ENCODE data around the gene DCPS.
A peak's percentile ranks its signal among the peaks of the same experiment; 100 is the strongest.

Gene DCPS

DNA sequence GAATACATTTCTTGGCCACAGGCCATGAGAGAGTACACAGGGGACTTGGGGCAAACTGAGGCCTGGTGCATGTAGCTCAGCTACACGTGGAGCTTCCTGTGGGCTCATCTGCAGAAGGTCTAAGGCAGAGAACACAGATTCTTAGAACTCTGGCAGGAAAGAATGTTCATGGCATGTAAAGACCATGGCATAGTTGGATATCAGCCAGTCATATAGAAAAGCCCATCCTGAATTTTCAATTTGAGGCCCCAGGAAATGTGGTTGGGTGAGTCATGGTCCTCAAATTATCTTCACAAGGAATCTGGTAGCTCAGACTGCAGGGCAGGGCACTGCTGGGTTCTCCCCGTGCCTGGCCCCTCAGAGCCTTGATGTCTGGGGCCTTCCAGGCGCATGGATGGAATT, 37.9 kb downstream of the DCPS start:
- no peak overlapping the region for H3K4me3 ChIP-seq (ENCODE audit: low read depth, low read length)
- no peak for TF ChIP-seq MAX (IDR thresholded peaks at IDR 0.05; ENCODE audit: low read depth, low read length)
- TF ChIP-seq MYC (IDR thresholded peaks at IDR 0.05; ENCODE audit: low read depth, low read length) = no peak
- no peak for TF ChIP-seq CTCF (IDR thresholded peaks at IDR 0.05; ENCODE audit: low read depth, low read length)
- no peak for TF ChIP-seq POLR2A (IDR thresholded peaks at IDR 0.05; ENCODE audit: extremely low read depth, insufficient read length)
- peak; percentile 80 for DNase-seq (ENCODE audit: low read depth)

- TF ChIP-seq CTCF (IDR thresholded peaks at IDR 0.05; ENCODE audit: low read depth, low read length) = no peak
- TF ChIP-seq MAX (IDR thresholded peaks at IDR 0.05; ENCODE audit: low read depth, low read length) = no peak
- no peak overlapping the region for H3K4me3 ChIP-seq (ENCODE audit: low read depth, low read length)
- DNase-seq (ENCODE audit: low read depth) = no peak
Observed at GRCh38 chr11:126343051-126343450, 39.2 kb downstream of the DCPS start.

DNA sequence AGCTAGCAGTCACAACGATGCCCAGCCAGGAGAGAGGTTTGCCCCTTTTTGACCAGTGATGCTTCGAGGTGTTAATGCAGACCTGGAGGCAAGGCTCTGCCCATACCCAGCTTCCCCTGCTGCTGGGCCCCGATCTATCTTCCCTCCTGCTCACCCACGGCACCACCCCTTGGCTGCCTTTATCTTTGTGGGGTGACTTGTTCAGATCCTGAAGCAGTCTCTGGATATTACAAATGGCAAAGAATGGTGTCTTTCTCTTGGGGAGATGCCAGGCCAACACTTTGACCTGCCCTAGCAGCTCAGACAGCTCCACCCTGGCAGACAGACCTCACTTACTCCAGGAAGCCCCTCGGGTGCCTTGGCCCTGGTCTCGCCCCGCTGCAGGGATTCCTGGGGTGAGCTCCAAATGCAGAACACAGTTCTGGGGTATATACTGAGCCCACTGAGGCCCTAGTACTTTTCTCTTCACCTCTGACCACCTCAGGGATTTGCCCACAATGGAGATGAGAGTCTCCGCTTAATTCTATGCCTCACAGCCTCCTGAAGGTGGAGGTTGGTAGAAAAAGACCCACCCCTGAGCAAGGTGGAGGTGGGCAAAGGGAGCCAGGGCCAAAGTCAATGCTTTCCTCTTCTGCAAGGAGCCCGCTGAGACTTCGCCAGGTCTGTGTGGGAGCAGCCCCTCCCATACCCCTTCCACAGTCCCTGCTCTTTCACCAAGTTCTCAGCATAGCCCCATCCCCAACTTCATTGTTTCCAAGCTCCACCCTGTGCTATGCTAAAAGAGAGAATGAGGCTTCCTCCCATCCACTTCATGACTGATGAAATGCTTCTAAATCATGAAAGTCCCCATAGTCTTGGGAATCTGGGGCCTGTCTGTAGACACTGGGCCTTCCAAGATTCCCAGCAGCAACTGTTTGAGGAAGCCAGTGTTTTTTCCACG, 40.6 kb downstream of the DCPS start:
- no peak for DNase-seq (ENCODE audit: low read depth)
- TF ChIP-seq CTCF (IDR thresholded peaks at IDR 0.05; ENCODE audit: low read depth, low read length) (no peak), MAX (IDR thresholded peaks at IDR 0.05; ENCODE audit: low read depth, low read length) (no peak), MYC (IDR thresholded peaks at IDR 0.05; ENCODE audit: low read depth, low read length) (no peak), POLR2A (IDR thresholded peaks at IDR 0.05; ENCODE audit: extremely low read depth, insufficient read length) (no peak)
- H3K4me3 ChIP-seq (ENCODE audit: low read depth, low read length) = no peak overlapping the region

GRCh38 chr11:126345283-126345682, 41.4 kb downstream of the DCPS start:
- H3K4me3 ChIP-seq (ENCODE audit: low read depth, low read length) = no peak overlapping the region
- no peak for DNase-seq (ENCODE audit: low read depth)
- no peak for TF ChIP-seq MYC (IDR thresholded peaks at IDR 0.05; ENCODE audit: low read depth, low read length)
- TF ChIP-seq MAX (IDR thresholded peaks at IDR 0.05; ENCODE audit: low read depth, low read length) = no peak
- TF ChIP-seq POLR2A (IDR thresholded peaks at IDR 0.05; ENCODE audit: extremely low read depth, insufficient read length) = no peak
- TF ChIP-seq CTCF (IDR thresholded peaks at IDR 0.05; ENCODE audit: low read depth, low read length) = no peak

GRCh38 chr11:126345759-126346585, 42.1 kb downstream of the DCPS start:
- H3K4me3 ChIP-seq (ENCODE audit: low read depth, low read length) = peak overlapping the region; percentile 13
- peak; percentile 95 for DNase-seq (ENCODE audit: low read depth)
- no peak for TF ChIP-seq CTCF (IDR thresholded peaks at IDR 0.05; ENCODE audit: low read depth, low read length)
